SK-N-SH (cell line): ENCODE data around the gene LAMTOR4. TPM values are rescaled to one million over a fixed set of nuclear protein-coding genes. Genes with fewer than 3 reads are reported as not detected.
A peak's percentile ranks its signal among the peaks of the same experiment; 100 is the strongest.

Experiments
- CTCF ChIA-PET: fragments of 300-600, 350-600 bp; formaldehyde crosslinking; extraction: SDS; loops from one replicate; lab custom pipeline; 2021; lab: Yijun Ruan, JAX
- POLR2A ChIA-PET: fragments of 350-600 bp; sonication (Branson Sonifier 250); formaldehyde crosslinking; extraction: SDS; loops from one replicate; lab custom pipeline; 2020; ENCODE audit warnings: antibody characterized with exemption, inconsistent platforms; lab: Yijun Ruan, JAX
- DNase-seq: peaks from one replicate; pipeline ENCODE4 v3.0.0; 2012
- H2AFZ ChIP-seq: fragments of 200-600 bp; sonication (generic); 2 replicates; pipeline ENCODE4 v1.8.1; 2016; ENCODE audit warnings: antibody characterized with exemption, mild to moderate bottlenecking, low read depth
- H3F3A ChIP-seq: fragments of 200-600 bp; sonication (generic); replicated peaks from 2 replicates; pipeline ENCODE3; 2016; ENCODE audit warnings: antibody characterized with exemption, mild to moderate bottlenecking; ENCODE audit not compliant: insufficient read depth
- H3K27ac ChIP-seq, 2 experiments: fragments of 200-500 bp in 1 of 2; fragments of 200-600 bp in 1 of 2; sonication (Bioruptor generic) in 1 of 2; sonication (generic), shearing (Covaris generic) in 1 of 2; 2 replicates each; pipeline versions ENCODE4 v1.5.1 to v1.6.1; 2014 to 2016; ENCODE audit warnings: low read depth in 2 of 2, inconsistent platforms in 1 of 2, low read length in 1 of 2, mild to moderate bottlenecking in 1 of 2, mixed read lengths in 1 of 2
- H3K27me3 ChIP-seq: fragments of 200-600 bp; sonication (generic), shearing (Covaris generic); 2 replicates; pipeline ENCODE4 v1.6.1; 2016; ENCODE audit warnings: mixed run types; ENCODE audit not compliant: insufficient read depth
- H3K36me3 ChIP-seq, 2 experiments: fragments of 200-500 bp in 1 of 2; fragments of 200-600 bp in 1 of 2; sonication (Bioruptor generic) in 1 of 2; sonication (generic) in 1 of 2; replicated peaks in 1 of 2; 2 replicates each; pipeline versions ENCODE3 to v1.5.1; 2014 to 2016; ENCODE audit warnings: low read length in 1 of 2, mild to moderate bottlenecking in 1 of 2; ENCODE audit not compliant: insufficient read depth in 2 of 2, control insufficient read depth in 1 of 2
- H3K4me1 ChIP-seq, 2 experiments: fragments of 200-500 bp in 1 of 2; fragments of 200-600 bp in 1 of 2; sonication (Bioruptor generic) in 1 of 2; sonication (generic), shearing (Covaris generic) in 1 of 2; 2 replicates each; pipeline versions ENCODE4 v1.5.1 to v1.6.1; 2014 to 2016; ENCODE audit warnings: low read depth in 1 of 2, low read length in 1 of 2, mixed run types in 1 of 2; ENCODE audit not compliant: insufficient read depth in 2 of 2, control insufficient read depth in 1 of 2
- H3K4me2 ChIP-seq: fragments of 200-600 bp; sonication (generic), shearing (Covaris generic); 2 replicates; pipeline ENCODE4 v1.6.1; 2017; ENCODE audit warnings: mixed run types
- H3K4me3 ChIP-seq, 2 experiments: fragments of 200-500 bp in 1 of 2; fragments of 200-600 bp in 1 of 2; sonication (Bioruptor generic) in 1 of 2; sonication (generic), shearing (Covaris generic) in 1 of 2; 2 replicates each; pipeline versions ENCODE4 v1.5.1 to v1.8.1; 2014 to 2016; ENCODE audit warnings: low read depth in 2 of 2, inconsistent platforms in 1 of 2, low read length in 1 of 2, mild to moderate bottlenecking in 1 of 2, mixed read lengths in 1 of 2, moderate library complexity in 1 of 2
- H3K79me2 ChIP-seq: fragments of 200-600 bp; sonication (generic); 2 replicates; pipeline ENCODE4 v1.8.1; 2017; ENCODE audit warnings: mild to moderate bottlenecking; ENCODE audit not compliant: insufficient read depth
- H3K9ac ChIP-seq: fragments of 200-600 bp; sonication (generic); 2 replicates; pipeline ENCODE4 v1.6.1; 2017; ENCODE audit warnings: mixed run types
- H3K9me2 ChIP-seq: fragments of 200-600 bp; sonication (generic); 2 replicates; pipeline ENCODE4 v1.6.1; 2017; ENCODE audit warnings: mixed run types
- H3K9me3 ChIP-seq: fragments of 200-600 bp; sonication (generic); 2 replicates; pipeline ENCODE4 v1.6.1; 2017; ENCODE audit warnings: mixed run types, mild to moderate bottlenecking, moderate library complexity
- H4K20me1 ChIP-seq: fragments of 200-600 bp; sonication (generic); 2 replicates; pipeline ENCODE4 v1.6.1; 2017; ENCODE audit warnings: mild to moderate bottlenecking, mixed run types; ENCODE audit not compliant: insufficient read depth
- CHD2 ChIP-seq: fragments of 150-350 bp; IDR thresholded peaks from 2 replicates; pipeline ENCODE4 v1.6.1; 2018; ENCODE audit warnings: low read length; ENCODE audit not compliant: partially characterized antibody
- CTCF ChIP-seq: fragments of 200-600 bp; sonication (generic); IDR thresholded peaks from 2 replicates; pipeline ENCODE4 v1.6.1; 2017; ENCODE audit warnings: antibody characterized with exemption, mild to moderate bottlenecking, moderate library complexity
- EP300 ChIP-seq, 2 experiments: IDR thresholded peaks; 2 replicates each; pipeline versions ENCODE4 v1.4.0 to v1.6.1; 2012; ENCODE audit warnings: borderline replicate concordance in 1 of 2, low read depth in 1 of 2, low read length in 1 of 2
- EZH2phosphoT487 ChIP-seq: fragments of 200-600 bp; sonication (generic); IDR thresholded peaks from 2 replicates; pipeline ENCODE4 v1.6.1; 2017; ENCODE audit warnings: low read depth, mixed run types, mild to moderate bottlenecking, antibody characterized with exemption, moderate library complexity, borderline replicate concordance
- FOXJ3 ChIP-seq: sonication (generic); formaldehyde crosslinking; IDR thresholded peaks from 2 replicates; pipeline ENCODE4 v1.5.1; 2020; ENCODE audit warnings: mild to moderate bottlenecking, missing genetic modification reagents
- GABPA ChIP-seq: IDR thresholded peaks from 2 replicates; pipeline ENCODE4 v1.4.0; 2012; ENCODE audit warnings: low read depth, mild to moderate bottlenecking
- MAX ChIP-seq: IDR thresholded peaks from 2 replicates; pipeline ENCODE4 v1.4.0; 2012; ENCODE audit warnings: low read depth
- MEF2A ChIP-seq: IDR thresholded peaks from 2 replicates; pipeline ENCODE4 v1.4.0; 2012; ENCODE audit warnings: low read depth, borderline replicate concordance
- MXI1 ChIP-seq: IDR thresholded peaks from 2 replicates; pipeline ENCODE4 v1.6.1; 2012; ENCODE audit warnings: mild to moderate bottlenecking, low read depth, low read length, improper control_type of control experiment
- NRF1 ChIP-seq: IDR thresholded peaks from 2 replicates; pipeline ENCODE4 v1.6.1; 2012; ENCODE audit warnings: low read depth, mild to moderate bottlenecking, low read length
- POLR2AphosphoS5 ChIP-seq: IDR thresholded peaks from 2 replicates; pipeline ENCODE4 v1.6.1; 2012; ENCODE audit warnings: low read depth, low read length
- RAD21 ChIP-seq: IDR thresholded peaks from 2 replicates; pipeline ENCODE4 v1.6.1; 2012; ENCODE audit warnings: mild to moderate bottlenecking, low read length
- RCOR1 ChIP-seq: fragments of 150-350 bp; IDR thresholded peaks from 2 replicates; pipeline ENCODE4 v1.6.1; 2017; ENCODE audit warnings: antibody characterized with exemption, low read length
- REST ChIP-seq: IDR thresholded peaks from 2 replicates; pipeline ENCODE4 v1.6.1; 2012; ENCODE audit warnings: mild to moderate bottlenecking, low read depth, low read length, moderate library complexity
- RXRA ChIP-seq: IDR thresholded peaks from 2 replicates; pipeline ENCODE4 v1.4.0; 2012; ENCODE audit warnings: low read depth, mild to moderate bottlenecking, borderline replicate concordance
- TAF1 ChIP-seq: IDR thresholded peaks from 2 replicates; pipeline ENCODE4 v1.6.1; 2012; ENCODE audit warnings: low read depth, mild to moderate bottlenecking, low read length, moderate library complexity, borderline replicate concordance
- TEAD4 ChIP-seq: IDR thresholded peaks from 2 replicates; pipeline ENCODE4 v1.4.0; 2012; ENCODE audit warnings: mild to moderate bottlenecking, borderline replicate concordance; ENCODE audit not compliant: insufficient read depth
- USF2 ChIP-seq: fragments of 150-350 bp; IDR thresholded peaks from 2 replicates; pipeline ENCODE4 v1.6.1; 2017; ENCODE audit warnings: antibody characterized with exemption, low read length, low read depth, borderline replicate concordance
- YY1 ChIP-seq: IDR thresholded peaks from 2 replicates; pipeline ENCODE4 v1.4.0; 2012; ENCODE audit warnings: low read depth, mild to moderate bottlenecking
- ZBTB33 ChIP-seq: IDR thresholded peaks from 2 replicates; pipeline ENCODE4 v1.4.0; 2012; ENCODE audit warnings: low read depth, borderline replicate concordance
- WGBS: methylation state at CpG from one replicate; pipeline ENCODE4 v1.1.6; 2017; ENCODE audit warnings: low lambda C conversion rate; 5-methylcytosine and 5-hydroxymethylcytosine counted together
- polyA plus RNA-seq, 3 experiments: library from polyadenylated mRNA; depleted of rRNA; stranded (reverse); fragments of >200 nt; gene quantifications; 2 replicates each; pipeline ENCODE4 v1.2.3, GENCODE V29; 2012

Gene LAMTOR4
- polyA plus RNA-seq, 1 of the 3 experiments (the other 2 are of a cell fraction), result 630 TPM

GRCh38 chr7:100177045-100178001 lies 28.6 kb downstream of the LAMTOR4 start, which contains the start of the genes GPC2 and STAG3:
Gene GPC2 (minus strand): TSS chr7:100177381. CDS start chr7:100177199, 182 bp downstream.
Gene STAG3 (plus strand): TSS chr7:100177918. CDS start chr7:100180557, 2,639 bp downstream.
- Histone ChIP-seq H2AFZ (peak within 1 kb of the TSS; percentile 99), H3K4me2 (peak within 1 kb of the TSS; percentile 95), H3K79me2 (peaks cover 15% of the 10 kb centered on the region), H3K4me3 (peak within 1 kb of the TSS; percentile 82 to 98), H4K20me1 (no peaks in the 10 kb centered on the region), H3K9me3 (no peaks in the 10 kb centered on the region), H3K4me1 (peaks cover 0 to 16% of the 10 kb centered on the region in 2 experiments; a peak in 1 of 4 replicates), H3K36me3 (peaks cover 6 to 21% of the 10 kb centered on the region in 2 experiments), H3K27ac (peak within 1 kb of the TSS in 1 of 2 experiments; percentile 69; a peak in 1 of 4 replicates), H3K27me3 (no peaks in the 10 kb centered on the region), H3F3A (no peaks in the 10 kb centered on the region), H3K9me2 (no peaks in the 10 kb centered on the region), H3K9ac (peak within 1 kb of the TSS; percentile 90)
- peak; percentile 100 for DNase-seq
- ChIA-PET POLR2A (interaction anchor here (0.8 to 1.9 kb wide), 7 partner anchors 11 to 251 kb away, joined by 3 to 8 read pairs (median 4); partner anchors contain the start of genes TRAPPC14, ZCWPW1 and ZKSCAN1), CTCF (interaction anchor here (0.6 to 7.7 kb wide), 5 partner anchors 12 to 45 kb away, joined by 3 to 54 read pairs (median 15); partner anchors contain the start of gene TRAPPC14)
- 22% methylated on average over 62 of the region's 78 CpGs for WGBS
- TF ChIP-seq TAF1, result peak; percentile 92
- TF ChIP-seq POLR2AphosphoS5, result peak; percentile 95
- TF ChIP-seq EZH2phosphoT487, result no peak
- no peak for TF ChIP-seq RAD21
- TF ChIP-seq NRF1, result peak; percentile 29; the same call in 1 of the 2 replicates
- no peak for TF ChIP-seq FOXJ3 (CRISPR knock-in tag)
- peak; percentile 73 for TF ChIP-seq MXI1
- TF ChIP-seq YY1, result 0 out of 2 replicates have a peak, but pooled peaks have one; percentile 24
- peak; percentile 77; the same call in 1 of the 2 replicates for TF ChIP-seq ZBTB33
- TF ChIP-seq REST, result 0 out of 2 replicates have a peak, but pooled peaks have one; percentile 14
- TF ChIP-seq USF2, result no peak
- TF ChIP-seq MAX, result peak; percentile 99
- no peak for TF ChIP-seq GABPA
- TF ChIP-seq RCOR1, result no peak
- TF ChIP-seq EP300 (IDR thresholded peaks at IDR 0.05; ENCODE audit: borderline replicate concordance in 1 of 2, low read depth in 1 of 2, low read length in 1 of 2), result no peak
- TF ChIP-seq CHD2, result peak; percentile 33
- no peak for TF ChIP-seq CTCF
- no peak for TF ChIP-seq MEF2A
- no peak for TF ChIP-seq RXRA
- TF ChIP-seq TEAD4, result no peak
